Glutamatergic neuron (in vitro differentiated cells): Measurements from ENCODE around the gene UST. TPM values are rescaled to one million over a fixed set of nuclear protein-coding genes. Genes with fewer than 3 reads are reported as not detected.
"Not testable (repeated sequence)": the region's sequence is repeated elsewhere in the genome, so short reads cannot be mapped to it uniquely, and the experiment has no call there.

Experiments used
- DNase-seq: peaks from one replicate; pipeline ENCODE4 v3.0.0; 2022
- H3K27ac Mint-ChIP-seq: one replicate; pipeline ENCODE4 v1.8.0; 2020; ENCODE audit warnings: mild to moderate bottlenecking, mixed read lengths, inconsistent platforms; ENCODE audit not compliant: unreplicated experiment
- H3K27me3 Mint-ChIP-seq: one replicate; pipeline ENCODE4 v1.8.0; 2020; ENCODE audit warnings: mild to moderate bottlenecking, moderate library complexity, mixed read lengths, inconsistent platforms; ENCODE audit not compliant: unreplicated experiment
- H3K36me3 Mint-ChIP-seq: one replicate; pipeline ENCODE4 v1.8.0; 2020; ENCODE audit warnings: mild to moderate bottlenecking, mixed read lengths, inconsistent platforms; ENCODE audit not compliant: unreplicated experiment
- H3K4me1 Mint-ChIP-seq: one replicate; pipeline ENCODE4 v1.8.0; 2020; ENCODE audit warnings: mild to moderate bottlenecking, low read depth, mixed read lengths, inconsistent platforms; ENCODE audit not compliant: unreplicated experiment
- H3K4me3 Mint-ChIP-seq: one replicate; pipeline ENCODE4 v1.8.0; 2020; ENCODE audit warnings: mild to moderate bottlenecking, mixed read lengths, inconsistent platforms; ENCODE audit not compliant: unreplicated experiment
- H3K9me3 Mint-ChIP-seq: one replicate; pipeline ENCODE4 v1.8.0; 2020; ENCODE audit warnings: mild to moderate bottlenecking, moderate library complexity, mixed read lengths, inconsistent platforms; ENCODE audit not compliant: unreplicated experiment
- CTCF ChIP-seq: fragments of 200-600 bp; sonication (generic); IDR thresholded peaks from one replicate; pipeline ENCODE4 v1.5.0; 2021; ENCODE audit not compliant: partially characterized antibody, unreplicated experiment
- total RNA-seq: library from RNA; stranded (reverse); fragmentation: NEBNext Ultra II Directional; extraction: Animal tissue kit (Norgen Biotek cat#: 25700); gene quantifications from one replicate; pipeline ENCODE4 v1.2.1, GENCODE V29; 2021; ENCODE audit not compliant: unreplicated experiment

The UST gene
- total RNA-seq, 1 donor from 2014 or later: 11.2 TPM

GRCh38 chr6:148771212-148771601 lies 24.4 kb downstream of the UST start:
- no peak overlapping the region for H3K27ac Mint-ChIP-seq
- no peaks in the 10 kb centered on the region for H3K27me3 Mint-ChIP-seq
- no peak for DNase-seq
- H3K4me3 Mint-ChIP-seq: no peak overlapping the region
- H3K4me1 Mint-ChIP-seq: peaks cover 14% of the 10 kb centered on the region
- TF ChIP-seq CTCF: no peak
- H3K9me3 Mint-ChIP-seq: no peaks in the 10 kb centered on the region
- H3K36me3 Mint-ChIP-seq: no peaks in the 10 kb centered on the region

- Mint-ChIP-seq H3K27ac (no peak overlapping the region), H3K9me3 (no peaks in the 10 kb centered on the region), H3K4me1 (peaks cover 14% of the 10 kb centered on the region), H3K36me3 (no peaks in the 10 kb centered on the region), H3K4me3 (no peak overlapping the region), H3K27me3 (no peaks in the 10 kb centered on the region)
- no peak for TF ChIP-seq CTCF
- DNase-seq: no peak
Observed at GRCh38 chr6:148771896-148772554, 25.2 kb downstream of the UST start.

- no peak for DNase-seq
- H3K27me3 Mint-ChIP-seq: no peaks in the 10 kb centered on the region
- peaks cover 3% of the 10 kb centered on the region for H3K4me1 Mint-ChIP-seq
- H3K36me3 Mint-ChIP-seq: no peaks in the 10 kb centered on the region
- no peak overlapping the region for H3K4me3 Mint-ChIP-seq
- no peaks in the 10 kb centered on the region for H3K9me3 Mint-ChIP-seq
- no peak overlapping the region for H3K27ac Mint-ChIP-seq
- TF ChIP-seq CTCF: no peak
Observed at GRCh38 chr6:148775161-148775560, 28.3 kb downstream of the UST start.

GRCh38 chr6:148776321-148777308 lies 29.8 kb downstream of the UST start:
- no peak for DNase-seq
- Mint-ChIP-seq H3K4me3 (no peak overlapping the region), H3K9me3 (no peaks in the 10 kb centered on the region), H3K27me3 (no peaks in the 10 kb centered on the region), H3K4me1 (no peaks in the 10 kb centered on the region), H3K27ac (no peak overlapping the region), H3K36me3 (no peaks in the 10 kb centered on the region)
- TF ChIP-seq CTCF: no peak

GRCh38 chr6:148779142-148779562 lies 32.3 kb downstream of the UST start:
- Mint-ChIP-seq H3K27me3 (no peaks in the 10 kb centered on the region), H3K4me1 (no peaks in the 10 kb centered on the region), H3K36me3 (no peaks in the 10 kb centered on the region), H3K27ac (no peak overlapping the region), H3K4me3 (no peak overlapping the region), H3K9me3 (no peaks in the 10 kb centered on the region)
- no peak for DNase-seq
- TF ChIP-seq CTCF: no peak

- not testable (repeated sequence) for H3K27me3 Mint-ChIP-seq, H3K36me3 Mint-ChIP-seq, DNase-seq, H3K4me1 Mint-ChIP-seq, H3K9me3 Mint-ChIP-seq, H3K4me3 Mint-ChIP-seq, H3K27ac Mint-ChIP-seq
Observed at GRCh38 chr6:148780423-148780822, 33.6 kb downstream of the UST start.
